HG03460 (cell line): ENCODE measurements around the gene ZNF618.

Experiments used
- ATAC-seq: cut with Tn5 transposase; IDR thresholded peaks from one replicate; pipeline ENCODE4 v1.9.1; 2021; ENCODE audit not compliant: unreplicated experiment

ZNF618 gene

DNA sequence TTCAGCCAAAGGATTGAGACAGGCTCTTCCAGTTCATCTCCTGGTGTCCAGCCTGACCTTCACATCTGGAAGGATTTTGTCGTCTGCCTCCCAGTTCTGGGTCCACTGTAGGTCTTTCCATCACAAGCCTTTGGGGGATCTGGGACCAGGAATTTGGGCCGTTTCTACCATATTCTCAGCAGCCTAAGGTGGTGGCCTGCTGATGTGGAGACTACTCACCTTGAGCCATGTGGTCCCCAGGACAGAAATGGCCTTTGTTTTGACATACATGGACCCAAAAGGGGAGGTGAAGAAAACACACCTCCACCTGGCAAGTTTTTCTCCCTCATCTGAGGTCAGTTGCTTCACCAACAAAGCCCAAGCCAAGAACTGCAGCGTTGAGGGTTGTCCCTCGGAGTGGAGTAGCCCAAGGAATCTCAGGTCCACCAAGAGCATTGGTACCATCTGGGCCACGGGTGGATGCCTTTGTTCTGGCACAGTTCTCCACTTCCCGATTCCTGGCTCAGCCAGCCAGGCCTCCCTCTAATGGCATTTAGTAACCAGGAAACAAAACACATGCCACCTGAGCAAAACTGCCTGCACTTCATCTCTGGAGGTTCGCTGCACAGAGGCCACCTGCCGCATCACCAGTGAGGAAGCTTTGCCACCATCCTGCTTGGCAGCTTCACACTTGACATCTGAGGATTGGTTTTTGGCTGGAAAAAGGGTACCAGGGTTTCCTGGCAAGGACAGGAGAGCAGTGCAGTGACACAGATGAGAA is 177.3 kb downstream of the ZNF618 start:
- no peak for ATAC-seq

DNA sequence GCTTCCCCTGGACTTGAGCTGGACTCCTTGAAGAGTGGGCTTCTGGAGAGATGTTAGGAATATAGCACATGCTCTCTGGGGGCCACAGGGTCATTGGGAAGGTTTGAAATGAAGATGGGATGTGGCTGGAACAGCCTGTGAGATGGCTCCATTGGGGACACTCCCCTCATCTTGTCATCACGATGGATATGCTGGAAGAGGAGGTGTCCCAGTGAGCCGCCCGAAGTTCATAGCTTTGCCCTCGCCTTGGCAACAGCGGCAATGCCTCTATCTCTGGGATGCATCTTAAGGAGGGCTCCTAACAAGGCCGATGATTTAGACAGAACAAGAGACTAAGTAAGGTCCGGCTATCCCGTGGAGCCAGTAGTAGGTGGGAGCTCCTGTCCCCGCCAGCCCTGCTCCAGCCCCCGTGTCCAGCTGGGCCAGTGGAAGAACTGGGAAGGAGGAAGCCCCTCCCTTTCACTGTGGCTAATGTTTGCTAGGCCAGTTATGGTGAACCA is 178.1 kb downstream of the ZNF618 start:
- no peak for ATAC-seq

- no peak for ATAC-seq
Observed at GRCh38 chr9:114055061-114055460, 179.0 kb downstream of the ZNF618 start.

DNA sequence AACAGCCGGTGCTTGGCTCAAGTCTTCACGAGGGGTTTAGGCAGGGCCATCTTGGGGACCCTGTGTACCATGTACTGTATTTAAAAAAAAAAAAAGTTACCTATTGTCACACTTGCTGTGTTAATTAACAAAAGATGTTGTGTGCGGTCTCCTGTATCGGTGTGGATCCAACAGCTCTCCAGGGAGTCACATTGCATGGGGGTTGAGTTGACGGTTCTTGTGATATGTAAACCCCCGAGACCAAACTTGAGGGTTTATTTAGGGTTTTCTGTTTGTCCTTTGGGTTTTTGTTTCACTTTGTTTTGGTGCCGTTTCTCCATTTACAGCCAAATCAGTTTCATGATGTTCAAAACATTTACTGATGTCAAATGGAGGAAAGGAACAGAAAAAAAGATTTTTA is 179.8 kb downstream of the ZNF618 start:
- no peak for ATAC-seq

DNA sequence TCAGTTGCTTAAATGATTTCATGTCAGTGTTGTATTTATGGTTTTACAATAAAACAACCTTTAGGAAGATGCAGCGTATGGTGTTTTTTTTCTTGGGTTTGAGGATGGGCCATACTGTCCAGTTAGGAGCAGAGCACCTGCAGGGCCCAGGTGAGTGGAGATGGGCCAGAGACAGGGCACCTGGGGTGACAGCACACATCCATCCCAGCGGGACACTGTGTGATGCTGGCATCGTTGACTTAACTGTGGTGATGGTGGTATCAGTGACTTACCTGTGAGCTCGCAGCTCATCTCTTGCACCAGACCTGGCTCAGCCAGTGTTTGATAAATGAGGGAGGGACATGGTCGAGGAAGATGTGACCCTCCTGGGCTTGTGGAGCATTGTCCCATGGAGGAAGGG is 180.4 kb downstream of the ZNF618 start:
- ATAC-seq: no peak

- no peak for ATAC-seq
Observed at GRCh38 chr9:114057161-114057885, 181.2 kb downstream of the ZNF618 start.

- no peak for ATAC-seq
Observed at GRCh38 chr9:114058688-114059046, 182.6 kb downstream of the ZNF618 start.

GRCh38 chr9:114059047-114059803 is 183.1 kb downstream of the ZNF618 start:
- no peak for ATAC-seq

DNA sequence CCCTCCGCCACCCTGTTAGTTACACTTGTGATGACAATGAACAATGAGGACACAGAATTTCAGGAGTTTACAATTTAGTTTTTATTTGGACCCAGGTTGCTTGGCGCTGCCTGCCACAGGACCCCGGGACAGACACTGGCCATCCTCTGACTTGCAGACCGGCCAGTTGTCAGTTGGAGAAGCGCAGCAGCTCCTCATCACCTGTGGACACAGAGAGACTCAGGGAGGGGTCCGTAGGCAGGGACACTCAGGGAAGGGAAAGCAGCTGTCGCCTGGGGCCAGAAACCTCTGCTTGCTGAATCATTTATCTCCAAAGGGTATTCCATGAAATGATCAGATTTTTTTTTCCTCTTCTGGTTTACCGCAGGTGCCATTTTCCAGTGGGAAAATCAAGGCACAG is 184.0 kb downstream of the ZNF618 start:
- no peak for ATAC-seq

GRCh38 chr9:114060711-114061110 is 184.6 kb downstream of the ZNF618 start:
- ATAC-seq: no peak

- no peak for ATAC-seq
Observed at GRCh38 chr9:114061292-114061691, 185.2 kb downstream of the ZNF618 start.

DNA sequence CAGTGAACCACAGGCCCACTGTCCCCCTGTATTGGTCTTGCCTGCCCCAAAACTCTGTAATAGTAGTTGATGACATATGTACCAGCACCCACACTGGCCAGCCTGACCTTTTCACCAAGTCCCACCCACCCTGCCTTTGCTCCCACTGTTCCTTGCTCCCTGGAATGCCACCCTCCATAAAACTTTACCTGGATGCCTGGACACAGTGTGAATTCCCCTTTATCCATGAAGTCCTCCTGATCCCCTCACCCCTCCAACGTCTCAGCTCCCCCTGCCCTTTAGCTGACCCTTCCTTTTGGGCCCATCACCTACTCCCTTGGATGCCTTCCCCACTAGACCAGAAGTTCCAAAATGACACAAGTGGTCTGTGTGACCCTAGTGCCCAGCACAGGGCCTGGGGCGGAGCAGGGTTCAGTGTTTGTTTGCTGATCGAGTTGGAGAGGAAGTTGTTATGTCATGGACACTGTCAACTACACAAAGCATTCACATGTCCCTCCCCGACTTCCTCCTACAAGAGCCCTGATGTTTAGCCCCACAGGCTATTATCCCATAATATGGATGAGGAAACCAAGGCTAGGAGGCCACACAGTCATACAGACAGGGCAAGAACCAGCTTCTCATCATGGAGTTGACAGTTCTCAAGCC is 185.8 kb downstream of the ZNF618 start:
- ATAC-seq: no peak

GRCh38 chr9:114065304-114065703 is 189.2 kb downstream of the ZNF618 start:
- no peak for ATAC-seq

DNA sequence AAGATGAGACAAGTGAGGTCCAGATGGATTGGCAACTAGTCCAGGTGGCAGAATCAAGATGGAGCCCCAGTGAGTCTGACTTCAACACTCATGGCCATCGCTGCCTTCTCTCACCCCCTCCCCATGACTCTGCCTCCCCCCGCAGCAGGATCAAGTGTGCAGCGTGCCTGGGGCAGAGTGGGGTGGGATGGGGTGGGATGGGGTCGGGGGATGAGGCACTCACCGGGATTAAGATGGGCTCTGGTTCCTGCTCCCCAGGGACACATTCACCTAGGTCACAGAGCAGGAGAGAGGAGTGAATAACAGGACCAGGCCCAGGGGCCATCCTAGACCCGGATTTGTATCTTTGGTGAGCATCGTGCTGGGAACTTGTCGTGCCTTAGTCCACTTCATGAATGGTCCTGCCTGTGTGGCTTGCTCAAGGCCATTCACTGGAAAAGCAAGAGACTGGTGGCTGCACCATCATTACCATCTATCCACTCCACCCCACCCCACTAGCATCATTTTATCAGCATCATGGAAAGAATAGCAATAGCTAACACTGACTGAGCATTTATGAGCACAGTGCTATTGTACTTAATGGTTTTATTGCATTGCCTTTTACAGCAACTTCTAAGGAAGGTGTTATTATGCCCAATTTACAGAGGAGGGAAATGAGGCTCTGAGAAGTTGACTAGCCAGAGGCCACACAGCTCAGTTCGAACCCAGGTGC is 193.5 kb downstream of the ZNF618 start:
- ATAC-seq: no peak

DNA sequence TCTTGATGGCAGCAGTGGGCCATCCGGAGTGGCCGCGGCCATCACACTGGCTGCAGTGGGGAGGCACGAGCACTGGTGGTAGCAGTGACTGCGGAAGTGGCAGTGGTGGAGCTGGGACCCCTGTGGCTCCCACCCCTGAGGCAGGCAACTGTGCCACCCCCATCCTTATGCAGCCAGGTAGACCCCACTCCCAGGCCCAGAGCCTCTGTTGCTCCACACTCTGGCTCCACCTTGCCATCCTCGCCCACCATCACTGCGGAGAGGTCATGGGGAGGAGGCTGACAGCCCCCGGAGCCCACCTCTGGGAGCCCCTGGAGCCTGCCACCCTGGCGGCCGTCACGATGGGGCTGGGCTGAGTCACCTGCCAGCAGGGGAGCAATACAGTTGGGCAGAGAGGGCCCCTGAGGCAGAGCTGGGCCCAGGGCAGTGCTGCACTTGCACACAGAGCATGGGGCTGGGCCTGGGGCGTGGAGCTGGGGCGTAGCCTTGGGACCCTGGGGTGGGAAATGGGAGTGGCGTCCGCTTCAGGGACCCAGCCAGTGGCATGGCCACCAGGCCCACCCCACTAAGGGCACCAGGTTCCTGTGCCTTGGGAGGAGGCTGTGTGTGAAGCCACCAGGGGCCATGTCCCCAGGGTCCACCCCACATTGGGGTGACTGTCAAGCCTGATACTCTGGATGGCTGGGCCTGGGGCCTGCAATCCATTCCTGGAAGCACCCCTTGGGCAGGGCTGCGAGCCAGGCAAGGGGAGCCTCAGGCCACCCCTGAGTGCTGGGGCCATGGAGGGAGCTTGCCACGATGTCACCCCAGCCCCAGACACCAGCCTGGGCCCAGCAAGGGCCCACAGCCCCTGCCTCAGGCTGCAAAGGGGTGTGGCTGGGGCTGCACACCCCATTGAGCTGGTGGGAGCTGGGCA is 194.3 kb downstream of the ZNF618 start:
- no peak for ATAC-seq

DNA sequence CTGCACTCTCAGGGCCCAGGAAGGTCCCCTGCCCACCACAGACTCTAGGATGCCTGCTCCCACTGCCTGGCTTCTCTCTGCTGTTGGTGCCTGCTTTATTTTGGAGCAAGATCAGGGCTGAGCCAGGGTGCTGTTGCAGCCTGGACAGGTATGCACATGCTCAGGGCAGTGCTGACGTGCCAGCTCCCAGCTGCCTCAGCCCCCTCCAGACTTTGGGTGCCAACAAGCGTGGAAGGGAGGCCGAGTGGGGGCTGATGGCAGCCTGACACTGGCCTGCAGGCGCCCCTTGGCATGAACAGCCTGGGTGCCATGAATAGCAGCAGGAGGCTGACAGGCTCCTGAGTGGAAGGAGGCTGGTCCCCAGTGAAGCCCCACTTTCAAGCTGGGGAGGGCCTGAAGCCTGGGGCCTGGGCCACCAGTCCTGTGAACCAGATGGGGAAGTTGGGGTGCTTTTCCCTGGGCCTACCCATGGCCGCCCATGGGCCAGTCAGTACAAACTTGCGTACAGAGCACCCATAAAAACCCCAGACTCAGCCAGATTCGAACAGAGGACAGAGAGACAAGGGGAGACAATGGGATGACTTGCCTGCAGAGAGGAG is 195.2 kb downstream of the ZNF618 start:
- no peak for ATAC-seq

DNA sequence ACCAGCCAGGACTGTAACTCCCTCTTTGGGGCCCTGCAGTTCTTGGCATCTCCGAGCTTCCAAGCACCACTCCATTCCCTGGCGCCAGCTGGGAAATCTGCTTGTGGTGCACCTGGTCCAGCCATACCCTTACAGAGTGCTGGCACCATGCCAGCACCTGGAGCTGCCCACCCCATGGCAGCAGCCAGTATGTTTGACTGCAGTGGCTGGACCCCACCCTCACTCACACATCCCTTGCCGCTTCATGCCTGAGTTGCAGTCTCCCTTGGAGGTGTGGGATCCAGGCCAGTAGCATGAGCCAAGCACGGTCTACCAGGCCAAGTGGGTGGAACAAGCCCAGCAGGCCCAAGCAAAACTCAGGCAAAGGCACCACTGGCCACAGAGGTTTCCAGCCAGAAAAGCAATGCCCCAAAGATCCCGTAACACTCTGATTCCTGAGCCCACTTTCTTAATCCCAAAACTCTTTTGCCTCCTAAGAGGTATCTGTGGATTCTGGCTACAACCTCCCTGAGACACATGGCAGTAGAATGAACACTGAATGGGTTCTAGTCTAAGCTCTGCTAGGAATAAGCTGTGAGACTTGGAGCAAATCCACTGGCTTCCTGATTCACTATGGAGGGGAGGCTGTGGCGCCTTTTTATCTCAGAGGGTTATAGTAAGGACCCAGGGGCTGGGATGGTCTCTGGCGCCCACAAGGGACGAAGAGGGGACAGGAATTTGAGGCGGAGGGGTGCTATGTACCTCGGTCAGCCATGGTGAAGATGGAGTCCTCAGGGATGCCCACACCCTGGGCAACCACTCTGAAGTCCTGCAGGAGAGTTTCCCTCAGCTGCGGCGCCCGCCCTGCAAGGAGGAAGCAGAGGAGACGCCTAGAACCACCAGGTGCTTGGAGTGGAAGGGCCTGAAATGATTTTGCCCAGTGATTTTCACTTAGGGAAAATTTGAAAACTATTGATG is 196.4 kb downstream of the ZNF618 start:
- no peak for ATAC-seq

- no peak for ATAC-seq
Observed at GRCh38 chr9:114075602-114076001, 199.5 kb downstream of the ZNF618 start.
